ENCODE data around the gene MCCC1. TPM values are rescaled to one million over a fixed set of nuclear protein-coding genes. Genes with fewer than 3 reads are reported as not detected.
A peak's percentile ranks its signal among the peaks of the same experiment; 100 is the strongest.

MCCC1 gene
- total RNA-seq, 1 donor from 2014 or later, result 19.8 TPM

DNA sequence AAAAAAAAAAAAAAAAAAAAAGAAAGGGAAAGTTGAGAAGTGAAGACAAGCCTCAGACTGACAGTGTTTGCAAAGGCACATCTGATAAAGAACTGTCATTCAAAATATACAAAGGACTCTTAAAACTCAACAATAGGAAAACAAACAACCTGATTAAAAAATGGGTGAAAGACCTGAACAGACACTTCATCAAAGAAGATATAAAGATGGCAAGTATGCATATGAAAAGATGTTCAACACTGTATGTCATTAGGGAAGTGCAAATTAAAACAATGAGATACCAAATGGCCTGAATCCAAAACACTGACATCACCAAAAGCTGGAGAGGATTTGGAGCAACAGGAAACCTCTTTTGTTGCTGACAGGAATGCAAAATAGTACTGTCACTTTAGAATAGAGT lies 48.6 kb downstream of the MCCC1 start:
- H3K4me3 Mint-ChIP-seq (ENCODE audit: unreplicated experiment), result peak overlapping the region; percentile 16
- peaks cover 5% of the 10 kb centered on the region for H3K9me3 Mint-ChIP-seq (ENCODE audit: unreplicated experiment)
- H3K27me3 Mint-ChIP-seq (ENCODE audit: unreplicated experiment), result no peaks in the 10 kb centered on the region
- peaks cover 20% of the 10 kb centered on the region for H3K36me3 Mint-ChIP-seq (ENCODE audit: low read depth, unreplicated experiment)
- no peaks in the 10 kb centered on the region for H3K4me1 Mint-ChIP-seq (ENCODE audit: unreplicated experiment)
- no peak for DNase-seq (ENCODE audit: low spot score)
- TF ChIP-seq, protein P1, sequence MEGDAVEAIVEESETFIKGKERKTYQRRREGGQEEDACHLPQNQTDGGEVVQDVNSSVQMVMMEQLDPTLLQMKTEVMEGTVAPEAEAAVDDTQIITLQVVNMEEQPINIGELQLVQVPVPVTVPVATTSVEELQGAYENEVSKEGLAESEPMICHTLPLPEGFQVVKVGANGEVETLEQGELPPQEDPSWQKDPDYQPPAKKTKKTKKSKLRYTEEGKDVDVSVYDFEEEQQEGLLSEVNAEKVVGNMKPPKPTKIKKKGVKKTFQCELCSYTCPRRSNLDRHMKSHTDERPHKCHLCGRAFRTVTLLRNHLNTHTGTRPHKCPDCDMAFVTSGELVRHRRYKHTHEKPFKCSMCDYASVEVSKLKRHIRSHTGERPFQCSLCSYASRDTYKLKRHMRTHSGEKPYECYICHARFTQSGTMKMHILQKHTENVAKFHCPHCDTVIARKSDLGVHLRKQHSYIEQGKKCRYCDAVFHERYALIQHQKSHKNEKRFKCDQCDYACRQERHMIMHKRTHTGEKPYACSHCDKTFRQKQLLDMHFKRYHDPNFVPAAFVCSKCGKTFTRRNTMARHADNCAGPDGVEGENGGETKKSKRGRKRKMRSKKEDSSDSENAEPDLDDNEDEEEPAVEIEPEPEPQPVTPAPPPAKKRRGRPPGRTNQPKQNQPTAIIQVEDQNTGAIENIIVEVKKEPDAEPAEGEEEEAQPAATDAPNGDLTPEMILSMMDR (IDR thresholded peaks at IDR 0.05; ENCODE audit: unreplicated experiment), result no peak
- no peak overlapping the region for H3K27ac Mint-ChIP-seq (ENCODE audit: unreplicated experiment)

DNA sequence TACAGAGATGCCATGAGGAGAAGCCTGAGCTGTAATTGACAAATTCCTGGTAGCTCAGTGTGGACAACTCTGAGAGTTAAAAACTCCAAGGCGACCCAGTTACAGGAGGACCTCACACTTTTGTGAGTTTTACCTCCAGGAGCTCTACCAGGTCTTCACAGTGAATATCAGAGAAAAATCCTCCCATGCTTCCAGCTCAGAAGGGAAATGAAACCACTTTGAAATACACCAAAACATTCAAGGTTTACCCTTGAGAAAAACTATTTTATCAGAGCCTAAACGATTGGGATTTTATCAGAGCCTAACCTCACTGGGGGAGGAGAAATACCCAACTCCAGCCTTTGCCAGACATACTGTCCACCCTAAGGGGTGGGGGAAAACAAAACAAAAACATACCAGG lies 52.4 kb downstream of the MCCC1 start:
- TF ChIP-seq, protein P1 (IDR thresholded peaks at IDR 0.05; ENCODE audit: unreplicated experiment), result no peak
- DNase-seq (ENCODE audit: low spot score), result no peak
- Mint-ChIP-seq H3K36me3 (ENCODE audit: low read depth, unreplicated experiment) (peaks cover 30% of the 10 kb centered on the region), H3K4me1 (ENCODE audit: unreplicated experiment) (no peaks in the 10 kb centered on the region), H3K27ac (ENCODE audit: unreplicated experiment) (no peak overlapping the region), H3K4me3 (ENCODE audit: unreplicated experiment) (no peak overlapping the region), H3K9me3 (ENCODE audit: unreplicated experiment) (peaks cover 5% of the 10 kb centered on the region), H3K27me3 (ENCODE audit: unreplicated experiment) (no peaks in the 10 kb centered on the region)

DNA sequence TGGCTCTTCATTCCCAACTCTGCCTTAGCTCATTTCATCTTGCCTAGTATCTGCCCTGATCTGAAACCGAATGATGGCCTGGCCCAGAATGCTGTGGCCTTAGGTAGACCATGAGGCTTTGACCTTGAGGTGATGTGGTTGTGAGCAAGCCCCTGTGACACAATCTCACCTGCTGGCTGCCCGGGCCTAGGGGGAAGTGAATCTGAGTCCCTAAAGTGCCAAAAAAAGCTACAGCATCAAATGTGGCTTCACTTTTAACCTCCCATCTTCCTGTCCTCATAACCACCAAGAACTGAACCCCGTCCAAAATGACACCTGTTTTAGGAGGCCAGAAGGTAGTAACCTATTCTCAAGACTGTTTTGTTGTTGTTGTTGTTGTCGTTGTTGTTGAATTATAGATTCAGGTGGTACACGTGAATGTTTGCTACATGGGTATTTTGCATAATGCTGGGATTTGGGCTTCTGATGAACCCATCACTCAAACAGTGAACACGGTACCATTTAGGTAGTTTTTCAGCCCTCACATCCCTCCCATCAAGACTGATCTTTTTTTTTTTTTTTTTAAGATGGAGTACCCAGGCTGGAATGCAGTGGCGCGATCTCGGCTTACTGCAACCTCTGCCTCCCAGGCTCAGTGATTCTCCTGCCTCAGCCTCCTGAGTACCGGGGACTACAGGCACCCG lies 54.6 kb downstream of the MCCC1 start:
- no peak overlapping the region for H3K27ac Mint-ChIP-seq (ENCODE audit: unreplicated experiment)

DNA sequence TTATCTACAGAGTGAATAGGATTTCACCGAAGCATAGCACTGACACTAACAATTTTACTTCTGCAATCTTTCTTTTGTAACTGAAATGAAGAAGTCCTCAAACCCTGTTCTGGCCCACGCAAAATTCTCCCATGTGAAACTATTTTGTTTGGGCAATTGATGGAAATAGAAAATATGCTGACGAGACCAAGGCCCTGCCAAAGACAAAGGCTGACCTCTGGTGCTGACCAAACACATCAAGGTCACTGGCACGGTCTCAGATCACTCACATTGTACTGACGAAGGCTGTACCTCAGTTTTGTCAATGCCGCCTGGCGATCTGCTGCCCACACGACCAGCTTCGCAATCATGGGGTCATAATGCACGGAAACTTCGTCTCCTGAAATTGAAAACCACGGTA lies 60.5 kb downstream of the MCCC1 start:
- H3K36me3 Mint-ChIP-seq (ENCODE audit: low read depth, unreplicated experiment), result peaks cover 24% of the 10 kb centered on the region
- TF ChIP-seq, protein P1 (IDR thresholded peaks at IDR 0.05; ENCODE audit: unreplicated experiment), result no peak
- no peak overlapping the region for H3K4me3 Mint-ChIP-seq (ENCODE audit: unreplicated experiment)
- no peak for DNase-seq (ENCODE audit: low spot score)
- H3K9me3 Mint-ChIP-seq (ENCODE audit: unreplicated experiment), result no peaks in the 10 kb centered on the region
- no peaks in the 10 kb centered on the region for H3K27me3 Mint-ChIP-seq (ENCODE audit: unreplicated experiment)
- H3K4me1 Mint-ChIP-seq (ENCODE audit: unreplicated experiment), result peaks cover 4% of the 10 kb centered on the region
- H3K27ac Mint-ChIP-seq (ENCODE audit: unreplicated experiment), result no peak overlapping the region

More for the DNA sequence above, 54.6 kb downstream of the MCCC1 start:
- no peak for DNase-seq (ENCODE audit: low spot score)
- Mint-ChIP-seq H3K4me1 (ENCODE audit: unreplicated experiment) (no peaks in the 10 kb centered on the region), H3K27me3 (ENCODE audit: unreplicated experiment) (no peaks in the 10 kb centered on the region), H3K4me3 (ENCODE audit: unreplicated experiment) (no peak overlapping the region), H3K9me3 (ENCODE audit: unreplicated experiment) (no peaks in the 10 kb centered on the region), H3K36me3 (ENCODE audit: low read depth, unreplicated experiment) (peaks cover 16% of the 10 kb centered on the region)
- TF ChIP-seq, protein P1 (IDR thresholded peaks at IDR 0.05; ENCODE audit: unreplicated experiment), result no peak

DNA sequence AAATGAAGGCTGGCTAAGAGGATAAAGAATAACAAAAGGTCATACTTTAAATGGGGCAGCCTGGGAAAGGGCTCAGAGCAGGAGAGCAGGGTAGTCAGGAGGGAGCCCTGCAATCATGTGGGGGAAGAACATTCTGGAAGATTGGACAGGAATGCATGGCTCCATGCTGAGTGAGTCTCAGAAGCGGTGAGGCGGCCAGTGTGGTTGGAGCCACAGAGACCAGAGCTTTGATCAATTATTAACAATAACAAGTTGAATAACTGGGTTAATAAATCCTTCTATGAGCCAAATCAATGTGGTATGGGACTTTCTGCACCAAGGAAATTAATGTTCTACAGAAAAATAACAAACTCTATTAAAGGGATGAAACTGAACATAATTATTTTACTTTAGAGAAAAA lies 61.1 kb downstream of the MCCC1 start:
- TF ChIP-seq, protein P1 (IDR thresholded peaks at IDR 0.05; ENCODE audit: unreplicated experiment), result no peak
- Mint-ChIP-seq H3K36me3 (ENCODE audit: low read depth, unreplicated experiment) (peaks cover 18% of the 10 kb centered on the region), H3K4me3 (ENCODE audit: unreplicated experiment) (no peak overlapping the region), H3K27ac (ENCODE audit: unreplicated experiment) (no peak overlapping the region), H3K4me1 (ENCODE audit: unreplicated experiment) (peaks cover 4% of the 10 kb centered on the region), H3K27me3 (ENCODE audit: unreplicated experiment) (no peaks in the 10 kb centered on the region), H3K9me3 (ENCODE audit: unreplicated experiment) (no peaks in the 10 kb centered on the region)
- no peak for DNase-seq (ENCODE audit: low spot score)
